ENCODE measurements around the gene TNC.

- TF ChIP-seq CTCF (conservative IDR thresholded peaks at IDR 0.05 in 1 of 2, IDR thresholded peaks at IDR 0.05 in 1 of 2; ENCODE audit: extremely low read depth in 1 of 2, insufficient read depth in 1 of 2, low read depth in 1 of 2, low read length in 2 of 2) (no peak), EZH2 (IDR thresholded peaks at IDR 0.05; ENCODE audit: borderline replicate concordance, low read length) (no peak)
These were observed 29.1 kb downstream of the TNC start for GRCh38 chr9:115088860-115089259.

Measured in mammary epithelial cell (primary cell).